Glomerular visceral epithelial cell (primary cell): ENCODE measurements around the gene PNISR.

Source experiments
- DNase-seq: peaks from one replicate; pipeline ENCODE4 v3.0.0-alpha.2; 2016; ENCODE audit errors: extremely low spot score

The PNISR gene

GRCh38 chr6:99402448-99402847, 22.7 kb downstream of the PNISR start:
- DNase-seq, result no peak

DNA sequence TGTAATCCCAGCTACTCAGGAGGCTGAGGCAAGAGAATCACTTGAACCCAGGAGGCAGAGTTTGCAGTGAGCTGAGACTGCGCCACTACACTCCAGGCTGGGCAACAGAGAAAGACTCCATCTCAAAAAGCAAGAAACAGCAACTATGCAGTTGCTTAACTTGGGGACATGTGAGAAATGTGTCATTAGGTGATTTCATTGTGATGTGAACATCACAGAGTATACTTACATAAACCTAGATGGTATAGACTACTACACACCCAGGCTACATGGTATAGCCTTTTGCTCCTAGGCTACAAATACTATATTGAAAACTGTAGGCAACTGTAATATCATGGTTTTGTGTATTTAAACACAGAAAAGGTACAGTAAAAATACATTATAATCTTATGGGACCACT, 27.8 kb downstream of the PNISR start:
- no peak for DNase-seq

GRCh38 chr6:99393698-99394531, 31.2 kb downstream of the PNISR start, which contains the start of gene COQ3:
Gene COQ3 (minus strand): TSS chr6:99394195. CDS start chr6:99394179, 16 bp downstream.
- DNase-seq, result peak; percentile 86

DNA sequence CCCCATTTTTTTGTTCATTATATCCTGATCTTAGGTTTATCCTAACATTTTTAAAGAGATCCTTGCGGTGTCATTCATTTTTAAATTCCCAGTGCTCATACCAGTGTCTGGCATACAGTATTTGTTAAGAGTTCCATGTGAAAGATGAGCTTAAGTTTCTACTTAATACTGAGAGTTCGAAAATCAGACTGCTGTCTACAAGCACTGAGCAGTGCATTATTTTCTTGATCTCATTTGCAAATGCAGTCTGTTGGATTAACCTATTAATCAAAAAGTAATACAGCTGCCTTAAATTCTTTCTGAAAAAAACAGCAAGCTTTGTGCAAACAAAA, 31.8 kb downstream of the PNISR start:
- no peak for DNase-seq

DNA sequence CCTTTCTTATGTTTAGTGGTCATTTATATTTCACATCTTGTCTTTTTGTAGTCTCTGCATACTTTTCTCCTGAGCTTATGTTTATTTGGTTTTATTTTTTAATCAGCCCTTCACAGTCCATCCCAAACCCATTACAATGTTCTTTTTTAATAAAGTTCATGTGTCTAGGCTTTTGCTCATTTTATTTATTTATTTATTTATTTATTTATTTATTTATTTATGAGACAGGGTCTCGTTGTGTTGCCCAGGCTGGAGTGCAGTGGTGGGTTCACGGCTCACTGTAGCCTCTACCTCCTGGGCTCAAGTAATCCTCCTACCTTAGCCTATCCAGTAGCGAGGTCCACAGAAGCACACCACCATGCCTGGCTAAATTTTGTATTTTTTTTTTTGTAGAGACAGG, 34.2 kb downstream of the PNISR start:
- DNase-seq, result no peak

DNA sequence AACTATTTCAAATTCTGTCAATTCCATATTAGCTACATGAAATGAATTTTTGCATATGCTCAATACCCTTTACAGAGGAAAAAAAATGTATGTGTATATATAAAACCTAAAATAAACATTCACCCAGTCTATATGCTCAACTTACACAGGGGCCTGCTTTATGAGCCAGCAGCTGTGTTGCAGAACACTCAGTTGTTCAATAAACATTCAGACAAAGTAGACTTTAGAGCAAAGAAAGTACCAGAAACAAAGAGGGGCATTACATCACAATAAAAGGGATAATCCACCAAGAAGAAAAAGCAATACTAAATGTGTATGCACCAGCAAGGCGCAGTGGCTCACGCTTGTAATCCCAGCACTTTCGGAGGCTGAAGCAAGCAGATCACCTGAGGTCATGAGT, 40.6 kb downstream of the PNISR start:
- DNase-seq, result no peak

- no peak for DNase-seq
Observed at GRCh38 chr6:99378636-99379035, 46.5 kb downstream of the PNISR start.

GRCh38 chr6:99369533-99369932, 55.6 kb downstream of the PNISR start:
- no peak for DNase-seq

- no peak for DNase-seq
Observed at GRCh38 chr6:99366852-99367251, 58.3 kb downstream of the PNISR start.

- no peak for DNase-seq
Observed at GRCh38 chr6:99364026-99364425, 61.1 kb downstream of the PNISR start.

GRCh38 chr6:99362678-99363268, 62.3 kb downstream of the PNISR start:
- DNase-seq, result no peak

- no peak for DNase-seq
Observed at GRCh38 chr6:99359800-99360199, 65.3 kb downstream of the PNISR start.

DNA sequence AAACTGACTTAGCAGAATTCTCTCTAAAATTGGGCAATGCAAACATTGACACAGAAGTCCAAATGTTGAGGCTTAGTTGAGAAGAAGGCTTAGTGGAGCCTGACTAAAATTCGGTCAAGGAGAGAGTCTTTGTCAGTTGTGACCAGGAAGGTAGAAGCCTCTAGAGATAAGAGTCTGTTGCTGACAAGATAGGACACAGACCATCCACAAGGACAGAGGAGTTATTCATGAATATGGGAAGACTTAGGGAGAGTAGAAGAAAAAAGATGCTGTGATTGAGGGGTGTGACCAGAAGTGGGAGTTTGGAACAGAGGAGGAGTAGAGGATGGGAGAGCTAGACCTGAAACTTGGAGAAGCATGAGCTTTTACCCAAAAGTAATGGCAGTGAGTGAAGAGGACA, 68.5 kb downstream of the PNISR start:
- DNase-seq, result no peak

DNA sequence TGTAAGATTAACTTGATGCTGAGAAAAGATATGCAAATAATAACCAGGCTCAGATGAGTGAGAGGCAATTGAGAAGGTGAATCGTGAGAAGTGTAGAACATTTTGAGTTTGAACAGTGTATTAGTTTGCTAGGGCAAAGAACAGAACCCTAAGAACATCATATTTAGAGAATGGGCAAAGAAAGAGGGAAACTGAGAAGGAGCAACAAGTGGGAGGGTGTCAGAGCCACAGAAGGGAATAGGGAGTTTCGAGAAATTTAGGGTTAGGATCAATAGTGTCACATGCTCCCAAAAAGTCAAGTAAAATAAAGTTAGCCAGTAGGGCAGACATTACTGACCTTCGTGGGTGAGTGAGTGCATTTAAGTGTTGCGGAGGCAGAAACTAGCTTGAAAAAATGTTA, 70.1 kb downstream of the PNISR start:
- no peak for DNase-seq

DNA sequence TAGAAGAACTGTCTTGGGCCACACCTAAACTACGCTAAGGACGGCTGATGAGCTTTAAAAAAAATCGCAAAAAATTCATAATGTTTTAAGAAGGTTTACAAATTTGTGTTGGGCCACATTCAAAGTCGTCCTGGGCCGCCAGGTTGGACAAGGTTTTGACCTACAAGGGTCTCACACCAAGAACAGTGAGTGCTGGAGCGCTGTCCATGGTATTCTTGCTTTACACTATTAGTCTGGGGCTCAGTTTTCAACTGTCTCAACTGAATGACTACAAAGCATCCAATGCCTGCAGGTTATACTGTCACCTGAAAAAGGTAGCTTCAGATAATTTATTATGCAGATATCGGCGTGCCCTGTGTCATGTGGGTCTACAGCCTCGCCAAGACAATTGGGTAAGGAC, 72.0 kb downstream of the PNISR start:
- no peak for DNase-seq

DNA sequence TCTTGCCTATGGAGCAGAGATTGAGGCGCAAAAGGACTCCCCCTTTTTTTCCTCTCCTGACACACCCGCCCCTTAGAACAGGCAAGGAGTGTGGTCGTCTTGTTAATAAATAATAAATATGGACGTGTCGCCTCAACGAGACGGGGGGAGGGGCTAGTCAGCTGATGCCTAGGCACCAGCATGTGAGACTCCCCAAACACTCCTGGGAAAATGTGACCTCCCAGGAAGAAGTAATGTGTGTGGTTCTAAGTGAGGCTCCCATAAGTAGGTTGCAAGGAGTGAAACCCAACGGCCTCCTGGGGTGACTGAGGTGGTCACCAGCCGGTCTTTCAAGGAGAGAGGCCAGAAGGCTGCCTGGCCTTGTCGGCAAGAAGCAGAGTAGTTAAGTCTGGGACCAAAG, 74.5 kb downstream of the PNISR start:
- DNase-seq, result peak; percentile 23

DNA sequence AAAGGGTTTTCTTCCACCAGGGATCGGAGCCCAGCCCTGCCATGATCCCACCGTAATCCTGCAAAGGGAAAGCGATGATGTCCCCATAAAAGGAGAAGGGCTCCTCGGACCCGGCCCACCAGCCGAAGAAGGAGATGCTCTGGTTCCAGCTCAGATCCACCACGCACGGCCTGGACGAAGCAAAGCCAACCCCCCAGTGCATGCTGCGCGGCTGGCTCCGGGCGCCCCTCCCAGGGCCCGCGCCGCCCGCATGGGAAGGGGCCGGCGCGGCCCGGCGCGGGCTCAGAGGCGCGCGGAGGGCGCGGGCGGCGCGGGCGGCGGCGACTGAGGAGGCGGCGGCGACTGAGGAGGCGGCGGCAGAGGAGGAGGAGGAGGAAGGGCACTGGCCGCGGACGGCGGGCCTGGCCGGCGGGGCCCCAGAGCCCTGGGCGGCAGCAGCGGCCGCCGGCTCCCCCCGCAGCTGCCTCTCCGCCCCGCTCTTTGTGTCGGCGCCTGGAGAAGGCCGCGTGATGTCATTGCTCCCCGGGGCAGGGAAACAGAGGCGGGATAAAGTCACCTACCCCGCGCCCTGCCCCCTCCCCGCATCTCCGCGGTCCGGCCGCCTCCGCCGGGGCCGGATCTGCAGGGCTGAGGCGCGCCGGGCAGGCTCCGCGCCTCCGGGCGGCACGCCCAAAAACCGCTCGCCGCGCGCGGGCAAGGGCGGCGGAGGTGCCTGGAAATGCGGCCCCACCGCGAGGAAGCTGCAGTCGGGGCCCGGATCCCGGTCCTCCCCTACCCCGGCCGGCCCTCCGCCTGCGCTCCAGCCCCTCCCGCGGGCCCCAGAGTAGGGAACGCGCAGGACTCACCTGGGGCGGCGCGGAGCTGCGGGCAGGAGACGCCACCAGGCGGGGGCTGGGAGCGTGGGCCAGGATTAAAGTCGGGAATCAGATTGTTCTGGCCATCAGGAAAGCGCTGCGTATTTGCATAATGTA, 75.7 kb downstream of the PNISR start, which contains the start of gene FAXC:
TSS of gene FAXC (minus strand) at position 504 of the 971 bp plus-strand sequence. CDS start at position 202, 302 bp downstream.
- DNase-seq, result peak; percentile 51

DNA sequence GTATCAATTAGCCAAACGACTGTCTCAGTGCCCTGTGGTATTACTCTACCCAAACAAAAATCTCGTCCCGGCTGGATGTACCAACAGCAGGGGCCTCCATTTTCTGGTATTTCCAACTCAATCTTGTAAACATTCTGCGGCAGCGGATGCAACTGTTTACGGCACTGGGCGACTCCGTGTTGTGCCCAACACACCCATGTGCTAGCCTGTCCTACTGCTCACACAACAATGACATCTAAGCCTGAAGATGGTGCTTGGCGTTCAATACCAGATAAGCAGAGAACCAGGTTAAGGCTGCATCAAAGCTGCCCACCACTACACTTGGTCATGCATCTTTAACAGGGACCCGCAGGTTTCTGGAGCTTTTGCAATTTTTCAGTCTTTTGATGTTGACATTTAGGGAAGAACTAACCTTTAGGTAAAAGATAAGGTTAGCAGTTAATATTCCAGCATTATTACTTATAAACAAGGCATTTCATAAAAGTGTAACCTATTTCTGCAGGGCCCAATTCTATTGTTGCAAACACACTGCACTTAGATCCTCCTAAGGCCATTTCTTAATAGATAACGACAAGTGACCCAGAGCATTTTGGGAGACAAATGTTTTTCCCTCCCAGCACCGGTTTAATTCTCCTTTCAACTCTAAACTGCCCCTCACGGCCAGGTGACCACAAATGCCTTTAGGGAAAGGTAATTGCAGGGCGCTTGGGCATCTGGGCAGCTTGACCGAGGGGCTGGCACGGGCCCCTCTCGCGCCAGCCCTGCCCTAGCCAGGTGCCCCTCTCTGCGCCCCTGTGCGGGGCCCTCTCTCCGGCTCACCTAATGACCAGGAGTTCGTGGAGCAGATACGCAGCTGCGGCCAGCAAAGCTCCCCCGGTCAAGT, 76.6 kb downstream of the PNISR start:
- no peak for DNase-seq
